ENCODE data around the gene GOLGA2. TPM values are rescaled to one million over a fixed set of nuclear protein-coding genes. Genes with fewer than 3 reads are reported as not detected.

The GOLGA2 gene
- total RNA-seq, 3 donors from 2014 or later: 87.7 to 121 (median 97.5) TPM

GRCh38 chr9:128274245-128274644 lies 1.6 kb downstream of the GOLGA2 start:
- Histone ChIP-seq H3K36me3 (no peaks in the 10 kb centered on the region), H3K27me3 (no peaks in the 10 kb centered on the region), H3K27ac (peak overlapping the region; percentile 13 to 97), H3K4me3 (peak overlapping the region in 2 of 3 donors; percentile 94 to 95), H3K9me3 (no peaks in the 10 kb centered on the region), H3K4me1 (peaks cover 0 to 10% of the 10 kb centered on the region in 2 donors)
- intact Hi-C loops (cut with DNase I; ENCODE audit: low total_unique reads): no loop called here
- no peak for DNase-seq (ENCODE audit: low spot score in 2 of 2)
- TF ChIP-seq POLR2AphosphoS5 (IDR thresholded peaks at IDR 0.05) (no peak), POLR2A (IDR thresholded peaks at IDR 0.05) (no peak), CTCF (IDR thresholded peaks at IDR 0.05) (no peak)

GRCh38 chr9:128271512-128271911 lies 4.3 kb downstream of the GOLGA2 start:
- Histone ChIP-seq H3K27me3 (no peaks in the 10 kb centered on the region), H3K36me3 (no peaks in the 10 kb centered on the region), H3K4me1 (peaks cover 0 to 10% of the 10 kb centered on the region in 2 donors), H3K4me3 (no peak overlapping the region), H3K27ac (peak overlapping the region; percentile 68 to 70), H3K9me3 (no peaks in the 10 kb centered on the region)
- intact Hi-C loops (cut with DNase I; ENCODE audit: low total_unique reads): no loop called here
- TF ChIP-seq CTCF (IDR thresholded peaks at IDR 0.05): no peak
- TF ChIP-seq POLR2AphosphoS5 (IDR thresholded peaks at IDR 0.05): no peak
- TF ChIP-seq POLR2A (IDR thresholded peaks at IDR 0.05): no peak
- DNase-seq (ENCODE audit: low spot score in 2 of 2): no peak

GRCh38 chr9:128271112-128271511 lies 4.7 kb downstream of the GOLGA2 start:
- intact Hi-C loops (cut with DNase I; ENCODE audit: low total_unique reads): no loop called here
- H3K36me3 ChIP-seq: no peaks in the 10 kb centered on the region
- peak; percentile 48 to 57 for DNase-seq (ENCODE audit: low spot score in 2 of 2)

GRCh38 chr9:128266868-128267590 lies 8.8 kb downstream of the GOLGA2 start:
- Histone ChIP-seq H3K27me3 (no peaks in the 10 kb centered on the region), H3K4me3 (no peak overlapping the region), H3K4me1 (no peaks in the 10 kb centered on the region), H3K9me3 (no peaks in the 10 kb centered on the region), H3K36me3 (no peaks in the 10 kb centered on the region), H3K27ac (no peak overlapping the region)
- no peak for DNase-seq (ENCODE audit: low spot score in 2 of 2)
- intact Hi-C loops (cut with DNase I; ENCODE audit: low total_unique reads): no loop called here
- TF ChIP-seq POLR2A (IDR thresholded peaks at IDR 0.05): no peak
- no peak for TF ChIP-seq POLR2AphosphoS5 (IDR thresholded peaks at IDR 0.05)
- no peak for TF ChIP-seq CTCF (IDR thresholded peaks at IDR 0.05)

More at GRCh38 chr9:128271112-128271511, 4.7 kb downstream of the GOLGA2 start:
- Histone ChIP-seq H3K9me3 (no peaks in the 10 kb centered on the region), H3K4me3 (no peak overlapping the region), H3K27me3 (no peaks in the 10 kb centered on the region), H3K27ac (peak overlapping the region; percentile 68 to 70), H3K4me1 (peaks cover 0 to 10% of the 10 kb centered on the region in 2 donors)
- TF ChIP-seq CTCF (IDR thresholded peaks at IDR 0.05): peak in 1 of 3 donors; percentile 8
- TF ChIP-seq POLR2AphosphoS5 (IDR thresholded peaks at IDR 0.05): peak in 1 of 3 donors; percentile 15
- no peak for TF ChIP-seq POLR2A (IDR thresholded peaks at IDR 0.05)

- Histone ChIP-seq H3K4me3 (no peak overlapping the region), H3K36me3 (peaks cover 14% of the 10 kb centered on the region), H3K27ac (peak overlapping the region in 1 of 2 donors; percentile 16), H3K27me3 (no peaks in the 10 kb centered on the region), H3K9me3 (no peaks in the 10 kb centered on the region), H3K4me1 (no peaks in the 10 kb centered on the region)
- no peak for TF ChIP-seq POLR2A (IDR thresholded peaks at IDR 0.05)
- no peak for TF ChIP-seq CTCF (IDR thresholded peaks at IDR 0.05)
- no peak for TF ChIP-seq POLR2AphosphoS5 (IDR thresholded peaks at IDR 0.05)
- DNase-seq (ENCODE audit: low spot score in 2 of 2): no peak
- intact Hi-C loops (cut with DNase I; ENCODE audit: low total_unique reads): no loop called here
Observed at GRCh38 chr9:128265348-128265847, 10.4 kb downstream of the GOLGA2 start.
